Colonic mucosa (tissue), 4 donors: ENCODE data around the gene ZBTB26. TPM values are rescaled to one million over a fixed set of nuclear protein-coding genes. Genes with fewer than 3 reads are reported as not detected.

Experiments
- DNase-seq: peaks from one replicate; pipeline ENCODE4 v3.0.0-alpha.2; 2020
- H3K27ac ChIP-seq: fragments of 200-600 bp; one replicate; pipeline ENCODE4 v1.8.0; 2021
- H3K27me3 ChIP-seq: fragments of 200-600 bp; one replicate; pipeline ENCODE4 v1.8.0; 2021
- H3K36me3 ChIP-seq: fragments of 200-600 bp; one replicate; pipeline ENCODE4 v1.8.0; 2021
- H3K4me1 ChIP-seq: fragments of 200-600 bp; one replicate; pipeline ENCODE4 v1.8.0; 2021; ENCODE audit warnings: mild to moderate bottlenecking
- H3K4me3 ChIP-seq: fragments of 200-600 bp; one replicate; pipeline ENCODE4 v1.8.0; 2021
- H3K9ac ChIP-seq, 2 donors: one replicate each; pipeline ENCODE4 v1.7.0; 2013; ENCODE audit warnings: control low read depth in 2 of 2, low read depth in 2 of 2, low read length in 2 of 2
- H3K9me3 ChIP-seq: fragments of 200-600 bp; one replicate; pipeline ENCODE4 v1.8.0; 2021
- CTCF ChIP-seq: fragments of 200-600 bp; IDR thresholded peaks from one replicate; pipeline ENCODE4 v1.8.0; 2022; ENCODE audit warnings: antibody characterized with exemption, mild to moderate bottlenecking
- intact Hi-C: fragments of 100-400 bp; cut with DNase I; formaldehyde crosslinking; loops from one replicate; pipeline ENCODE4 v1.14.1; 2022
- total RNA-seq, 2 donors: library from RNA; stranded (reverse); fragmentation: NEBNext Ultra II Directional in 1 of 2; extraction: Animal tissue kit (Norgen Biotek cat#: 25700) in 1 of 2; gene quantifications; one replicate each; pipeline ENCODE4 v1.2.1, GENCODE V29; 2021
- donor health status: healthy.
- donor health status: DM: no; HTN: no; CAD: no.
- donor health status: DM: no; HTN: no; CAD: no.

Gene ZBTB26
- total RNA-seq, 2 donors from 2014 or later, result 4.3 to 6.5 TPM

- H3K9ac ChIP-seq, result no peak overlapping the region
- intact Hi-C loops, result no loop called here
- no peaks in the 10 kb centered on the region for H3K9me3 ChIP-seq
- no peaks in the 10 kb centered on the region for H3K36me3 ChIP-seq
- TF ChIP-seq CTCF, result no peak
- H3K27me3 ChIP-seq, result no peaks in the 10 kb centered on the region
- H3K4me1 ChIP-seq, result peaks cover 10% of the 10 kb centered on the region
- H3K4me3 ChIP-seq, result no peak overlapping the region
- H3K27ac ChIP-seq, result no peak overlapping the region
- no peak for DNase-seq
Measured at GRCh38 chr9:122929796-122930354, 1.4 kb downstream of the ZBTB26 start.

GRCh38 chr9:122923947-122924346 is 7.4 kb downstream of the ZBTB26 start:
- H3K4me3 ChIP-seq, result no peak overlapping the region
- no peak for DNase-seq
- H3K4me1 ChIP-seq, result no peaks in the 10 kb centered on the region
- no peak for TF ChIP-seq CTCF
- intact Hi-C loops, result no loop called here
- no peaks in the 10 kb centered on the region for H3K9me3 ChIP-seq
- H3K9ac ChIP-seq, result no peak overlapping the region
- no peak overlapping the region for H3K27ac ChIP-seq
- no peaks in the 10 kb centered on the region for H3K36me3 ChIP-seq
- no peaks in the 10 kb centered on the region for H3K27me3 ChIP-seq

DNA sequence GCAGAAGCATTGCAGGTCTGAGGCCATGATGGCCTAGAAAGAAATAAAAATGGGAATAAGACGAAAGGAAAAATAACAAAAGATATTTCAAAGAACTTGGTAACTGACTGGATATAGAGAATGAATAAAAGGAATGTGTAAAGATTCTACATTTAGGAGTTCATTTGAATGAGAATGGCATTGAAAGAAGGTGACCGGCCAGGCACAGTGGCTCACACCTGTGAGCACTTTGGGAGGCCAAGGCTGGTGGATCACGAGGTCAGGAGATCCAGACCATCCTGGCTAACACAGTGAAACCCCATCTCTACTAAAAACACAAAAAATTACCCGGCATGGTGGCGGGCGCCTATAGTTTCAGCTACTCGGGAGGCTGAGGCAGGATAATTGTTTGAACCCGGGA is 8.6 kb downstream of the ZBTB26 start:
- no peak overlapping the region for H3K4me3 ChIP-seq
- TF ChIP-seq CTCF, result no peak
- H3K27ac ChIP-seq, result no peak overlapping the region
- no peak overlapping the region for H3K9ac ChIP-seq
- H3K27me3 ChIP-seq, result no peaks in the 10 kb centered on the region
- DNase-seq, result no peak
- no peaks in the 10 kb centered on the region for H3K36me3 ChIP-seq
- H3K4me1 ChIP-seq, result no peaks in the 10 kb centered on the region
- intact Hi-C loops, result no loop called here
- H3K9me3 ChIP-seq, result no peaks in the 10 kb centered on the region

DNA sequence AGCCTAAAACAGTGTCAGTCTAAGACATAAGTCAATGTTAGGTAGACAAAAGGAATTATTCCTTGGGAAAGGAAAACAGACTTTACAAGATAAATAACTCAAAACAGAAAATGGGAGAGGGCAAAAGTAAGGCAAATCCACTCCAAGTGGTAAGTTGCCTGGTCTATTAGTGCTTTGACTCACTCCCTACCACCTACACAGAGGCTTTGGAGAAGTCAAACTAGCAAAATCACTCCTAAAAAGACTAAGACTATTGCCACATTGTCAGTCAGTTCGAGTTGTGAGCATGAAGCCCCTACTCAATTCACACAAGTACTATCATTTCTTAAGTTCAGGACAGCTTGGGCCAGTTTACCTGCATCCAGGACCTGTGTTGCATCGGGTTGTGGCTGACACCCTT is 13.0 kb downstream of the ZBTB26 start:
- H3K4me1 ChIP-seq, result no peaks in the 10 kb centered on the region
- H3K36me3 ChIP-seq, result no peaks in the 10 kb centered on the region
- no peaks in the 10 kb centered on the region for H3K27me3 ChIP-seq
- no peak overlapping the region for H3K27ac ChIP-seq
- no peak for DNase-seq
- intact Hi-C loops, result no loop called here
- H3K9me3 ChIP-seq, result no peaks in the 10 kb centered on the region
- no peak overlapping the region for H3K4me3 ChIP-seq
- no peak overlapping the region for H3K9ac ChIP-seq
- no peak for TF ChIP-seq CTCF

GRCh38 chr9:122912964-122913673 is 18.2 kb downstream of the ZBTB26 start, which contains the start of gene ZBTB6:
TSS of gene ZBTB6 (minus strand) at chr9:122913323. CDS start at chr9:122912072, 1,251 bp downstream.
- Histone ChIP-seq H3K9me3 (no peaks in the 10 kb centered on the region), H3K27ac (peak within 1 kb of the TSS; percentile 91), H3K4me1 (no peaks in the 10 kb centered on the region), H3K4me3 (peak within 1 kb of the TSS; percentile 78), H3K27me3 (no peaks in the 10 kb centered on the region), H3K9ac (peak within 1 kb of the TSS; percentile 53 to 85), H3K36me3 (no peaks in the 10 kb centered on the region)
- no peak for TF ChIP-seq CTCF
- intact Hi-C loops, result no loop called here
- peak; percentile 85 for DNase-seq
